Neural cell (in vitro differentiated cells): ENCODE results near the gene ARHGAP6.

Experiments used
- CTCF ChIP-seq: fragments of 450-650 bp; IDR thresholded peaks from 2 replicates; pipeline ENCODE4 v1.5.1; 2014; ENCODE audit warnings: antibody characterized with exemption, mild to moderate bottlenecking, moderate library complexity; ENCODE audit not compliant: poor library complexity, severe bottlenecking
- EP300 ChIP-seq: fragments of 450-650 bp; conservative IDR thresholded peaks from 2 replicates; pipeline ENCODE4 v1.6.1; 2014; ENCODE audit warnings: antibody characterized with exemption, mild to moderate bottlenecking, moderate library complexity; ENCODE audit not compliant: poor library complexity, severe bottlenecking
- EZH2 ChIP-seq: fragments of 200-600, 300-800 bp; shearing (Covaris generic), sonication (generic); IDR thresholded peaks from 2 replicates; pipeline ENCODE4 v1.6.1; 2014; ENCODE audit warnings: antibody characterized with exemption, low read length, borderline replicate concordance, mild to moderate bottlenecking; ENCODE audit not compliant: insufficient read depth, poor library complexity, severe bottlenecking

- TF ChIP-seq EZH2, result no peak
- no peak for TF ChIP-seq CTCF
- no peak for TF ChIP-seq EP300
Observed at GRCh38 chrX:11589641-11590040, 76.1 kb downstream of the ARHGAP6 start.
